ENCODE results near the gene PNLIPRP3. TPM values are rescaled to one million over a fixed set of nuclear protein-coding genes. Genes with fewer than 3 reads are reported as not detected.

The PNLIPRP3 gene
- total RNA-seq (2021) = not detected in 2 replicates
- long read RNA-seq = 0 reads

GRCh38 chr10:116427671-116428070 lies at the start of gene PNLIPRP3:
TSS of gene PNLIPRP3 (plus strand) at chr10:116427847. CDS start at chr10:116428013, 166 bp downstream.
- no peak within 1 kb of the TSS for H3K27ac Mint-ChIP-seq
- no peak within 1 kb of the TSS for H2AFZ ChIP-seq (ENCODE audit: low read length)
- no peaks in the 10 kb centered on the region for H3K4me1 ChIP-seq (ENCODE audit: insufficient read depth, low read length)
- no peak for DNase-seq
- H3K79me2 ChIP-seq (ENCODE audit: insufficient read depth, low read length) = no peaks in the 10 kb centered on the region
- H2BK20ac ChIP-seq (ENCODE audit: low read depth, low read length, poor library complexity, severe bottlenecking) = no peak within 1 kb of the TSS
- no peak within 1 kb of the TSS for H3K27ac ChIP-seq (ENCODE audit: insufficient read length, low read depth, low read length)
- H3K4me2 ChIP-seq (ENCODE audit: insufficient read depth, insufficient read length, low read length) = no peak within 1 kb of the TSS
- H3K23ac ChIP-seq (ENCODE audit: insufficient read length, low read depth, low read length) = no peak within 1 kb of the TSS
- H3K23me2 ChIP-seq (ENCODE audit: insufficient read length, low read depth, low read length, poor library complexity, severe bottlenecking) = no peaks in the 10 kb centered on the region
- no peak within 1 kb of the TSS for H3K4ac ChIP-seq (ENCODE audit: low read depth, low read length)
- no peaks in the 10 kb centered on the region for H3K9me3 ChIP-seq (ENCODE audit: control insufficient read depth, low read depth, low read length)
- H2BK12ac ChIP-seq (ENCODE audit: insufficient read length, low read depth, low read length) = no peak within 1 kb of the TSS
- no peak within 1 kb of the TSS for H4K91ac ChIP-seq (ENCODE audit: insufficient read length, low read depth, low read length)
- no peak within 1 kb of the TSS for H3K9ac ChIP-seq (ENCODE audit: extremely low read depth, insufficient read length, low read length)
- no peak within 1 kb of the TSS for H3K14ac ChIP-seq (ENCODE audit: insufficient read depth, low read length)
- TF ChIP-seq, protein P1, sequence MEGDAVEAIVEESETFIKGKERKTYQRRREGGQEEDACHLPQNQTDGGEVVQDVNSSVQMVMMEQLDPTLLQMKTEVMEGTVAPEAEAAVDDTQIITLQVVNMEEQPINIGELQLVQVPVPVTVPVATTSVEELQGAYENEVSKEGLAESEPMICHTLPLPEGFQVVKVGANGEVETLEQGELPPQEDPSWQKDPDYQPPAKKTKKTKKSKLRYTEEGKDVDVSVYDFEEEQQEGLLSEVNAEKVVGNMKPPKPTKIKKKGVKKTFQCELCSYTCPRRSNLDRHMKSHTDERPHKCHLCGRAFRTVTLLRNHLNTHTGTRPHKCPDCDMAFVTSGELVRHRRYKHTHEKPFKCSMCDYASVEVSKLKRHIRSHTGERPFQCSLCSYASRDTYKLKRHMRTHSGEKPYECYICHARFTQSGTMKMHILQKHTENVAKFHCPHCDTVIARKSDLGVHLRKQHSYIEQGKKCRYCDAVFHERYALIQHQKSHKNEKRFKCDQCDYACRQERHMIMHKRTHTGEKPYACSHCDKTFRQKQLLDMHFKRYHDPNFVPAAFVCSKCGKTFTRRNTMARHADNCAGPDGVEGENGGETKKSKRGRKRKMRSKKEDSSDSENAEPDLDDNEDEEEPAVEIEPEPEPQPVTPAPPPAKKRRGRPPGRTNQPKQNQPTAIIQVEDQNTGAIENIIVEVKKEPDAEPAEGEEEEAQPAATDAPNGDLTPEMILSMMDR (conservative IDR thresholded peaks at IDR 0.05) = no peak
- H2BK5ac ChIP-seq (ENCODE audit: insufficient read length, low read length) = no peak within 1 kb of the TSS
- H3K56ac ChIP-seq (ENCODE audit: insufficient read length, low read depth, low read length) = no peak within 1 kb of the TSS
- no peak within 1 kb of the TSS for H4K8ac ChIP-seq (replicated peaks; ENCODE audit: insufficient read length, low read depth, low read length)
- no peaks in the 10 kb centered on the region for H3K4me1 Mint-ChIP-seq
- no peak within 1 kb of the TSS for H2AK5ac ChIP-seq (ENCODE audit: insufficient read length, low read length)
- no peak within 1 kb of the TSS for H3K18ac ChIP-seq (ENCODE audit: insufficient read length, low read depth, low read length)
- H3K9me3 Mint-ChIP-seq = no peaks in the 10 kb centered on the region
- H3T11ph ChIP-seq (ENCODE audit: low read length) = no peak within 1 kb of the TSS
- H2BK120ac ChIP-seq (ENCODE audit: low read depth, low read length, poor library complexity, severe bottlenecking) = no peak within 1 kb of the TSS
- no peaks in the 10 kb centered on the region for H3K79me1 ChIP-seq (ENCODE audit: insufficient read depth, low read depth, low read length, poor library complexity, severe bottlenecking)
- H4K5ac ChIP-seq (ENCODE audit: insufficient read length, low read depth, low read length) = no peak within 1 kb of the TSS
- no peaks in the 10 kb centered on the region for H3K27me3 Mint-ChIP-seq (ENCODE audit: low read depth)
- H3K27me3 ChIP-seq (ENCODE audit: insufficient read depth, low read length) = no peaks in the 10 kb centered on the region
- H2BK15ac ChIP-seq (ENCODE audit: low read depth, low read length) = no peak within 1 kb of the TSS
- H3K4me3 Mint-ChIP-seq = no peak within 1 kb of the TSS
- no CpG with 5 or more reads among the region's 2 CpGs for WGBS (ENCODE audit: extremely low coverage, insufficient read length, low lambda C conversion rate)
- H4K20me1 ChIP-seq (ENCODE audit: control insufficient read depth, insufficient read depth, insufficient read length) = no peaks in the 10 kb centered on the region
- H3K36me3 Mint-ChIP-seq (ENCODE audit: insufficient read depth in 1 of 3, low read depth in 3 of 3) = no peaks in the 10 kb centered on the region
